GM18499 (cell line): Measurements from ENCODE around the gene NEU1.
A peak's percentile ranks its signal among the peaks of the same experiment; 100 is the strongest.
"Not testable (repeated sequence)": the region's sequence is repeated elsewhere in the genome, so short reads cannot be mapped to it uniquely, and the experiment has no call there.

Source experiments
- ATAC-seq: cut with Tn5 transposase; IDR thresholded peaks from one replicate; pipeline ENCODE4 v1.9.1; 2021; ENCODE audit warnings: moderate number of reproducible peaks; ENCODE audit not compliant: insufficient read depth, unreplicated experiment

The NEU1 gene

DNA sequence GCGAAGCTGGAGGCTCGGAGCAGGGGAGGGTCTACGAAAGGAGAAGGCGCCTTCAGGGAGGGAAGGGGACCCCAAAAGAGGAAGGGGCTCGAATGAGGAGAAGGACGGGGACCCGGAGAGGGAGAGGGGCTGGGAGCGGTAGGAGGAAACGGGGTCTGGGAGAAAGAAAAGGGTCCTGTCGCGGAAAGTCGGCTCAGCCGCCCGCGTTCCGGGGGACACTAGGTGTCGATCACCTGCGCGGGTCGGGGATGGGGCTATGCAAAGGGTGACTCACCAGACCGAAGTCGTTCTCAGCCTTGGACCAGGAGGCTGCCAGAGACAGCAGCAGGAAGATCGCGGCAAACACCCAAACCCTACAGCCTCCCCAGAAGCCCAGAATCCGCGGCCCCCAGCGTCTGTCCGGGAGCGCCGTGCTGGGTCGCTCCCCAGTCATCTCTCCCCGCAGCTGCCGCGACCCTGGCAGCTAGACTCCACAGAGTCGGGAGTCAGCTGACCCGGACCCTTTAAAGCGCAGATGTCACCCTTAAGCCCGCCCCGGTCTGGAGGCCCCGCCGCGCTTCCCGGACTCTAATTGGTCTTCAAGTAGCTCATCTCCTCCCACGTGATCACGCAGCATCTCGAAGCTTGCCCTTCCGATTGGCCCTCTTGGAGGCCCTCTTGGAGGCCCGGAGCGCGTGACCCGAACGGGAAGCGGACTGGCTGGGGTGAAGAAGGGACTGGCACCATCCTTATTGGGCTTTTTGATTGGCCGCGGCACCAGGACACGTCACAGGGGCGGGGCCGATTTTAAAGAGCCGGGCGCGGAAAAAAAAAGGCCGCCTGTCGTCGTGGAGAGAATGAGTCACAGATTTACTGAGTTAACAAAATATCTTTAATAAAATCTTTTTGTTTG, at the start of gene NEU1:
NEU1 (minus strand) TSS at position 478 of the 892 bp plus-strand sequence; CDS start at position 433, 45 bp downstream.
- peak; percentile 70 for ATAC-seq

DNA sequence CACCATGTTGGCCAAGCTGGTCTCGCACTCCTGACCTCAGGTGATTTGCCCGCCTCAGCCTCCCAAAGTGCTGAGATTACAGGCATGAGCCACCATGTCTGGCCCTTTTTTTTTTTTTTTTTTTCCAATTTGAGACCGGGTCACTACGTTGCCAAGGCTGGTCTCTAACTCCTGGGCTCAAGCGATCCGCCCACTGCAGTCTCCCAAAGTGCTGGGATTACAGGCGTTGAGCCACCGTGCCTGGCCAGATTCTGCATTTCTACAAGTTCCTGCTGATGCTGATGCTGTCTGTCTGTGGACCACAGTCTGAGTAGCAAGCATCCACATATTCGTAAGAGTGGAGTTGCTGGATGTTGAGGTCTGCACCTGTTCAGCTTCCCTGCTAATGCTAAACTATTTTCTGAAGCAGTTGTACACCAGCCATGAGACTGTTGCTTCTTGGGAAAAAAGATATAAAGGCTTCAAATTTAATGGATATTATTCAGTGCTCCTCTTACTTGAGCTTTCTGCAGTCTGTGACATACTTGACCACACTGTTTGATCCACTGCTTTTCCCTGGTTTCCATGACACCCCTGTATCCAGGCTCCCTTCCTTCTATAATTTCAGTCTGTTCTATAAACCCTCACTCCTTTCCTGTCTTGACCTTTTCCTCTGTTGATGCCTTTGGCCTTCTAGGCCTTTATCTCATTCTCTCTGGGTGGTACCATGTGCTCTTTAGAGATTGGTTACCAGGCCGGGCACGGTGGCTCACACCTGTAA, 49.4 kb upstream of the NEU1 start:
- no peak for ATAC-seq

DNA sequence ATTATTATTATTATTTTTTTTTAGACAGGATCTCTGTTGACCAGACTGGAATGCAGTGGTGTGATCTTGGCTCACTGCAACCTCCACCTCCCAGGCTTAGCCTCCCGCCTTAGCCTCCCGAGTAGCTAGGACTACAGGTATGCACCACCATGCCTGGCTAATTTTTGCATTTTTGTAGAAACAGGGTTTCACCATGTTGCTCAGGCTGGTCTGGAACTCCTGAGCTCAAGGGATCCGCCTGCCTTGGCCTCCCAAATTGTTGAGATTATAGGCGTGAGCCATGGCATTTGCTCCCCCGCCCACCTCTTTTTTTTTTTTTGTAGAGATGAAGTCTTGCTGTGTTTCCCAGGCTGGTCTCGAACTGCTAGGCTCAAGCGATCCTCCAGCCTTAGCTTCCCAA, 46.7 kb upstream of the NEU1 start:
- not testable (repeated sequence) for ATAC-seq

DNA sequence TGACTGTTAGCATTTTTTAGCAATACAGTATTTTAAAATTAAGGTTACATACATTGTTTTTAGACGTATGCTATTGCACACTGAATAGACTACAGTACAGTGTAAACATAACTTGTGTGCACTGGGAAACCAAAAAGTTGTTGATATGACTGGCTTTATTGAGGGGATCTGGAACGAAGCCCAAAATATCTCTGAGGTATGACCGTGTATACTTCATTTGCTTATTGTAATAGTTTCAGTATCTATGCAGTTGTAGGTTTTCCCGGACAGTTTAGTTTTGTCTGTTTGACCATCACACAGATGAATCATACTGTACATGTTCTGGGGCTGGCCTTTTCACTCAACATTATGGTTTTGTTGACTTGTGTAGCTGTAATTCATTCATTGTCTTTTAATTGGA, 46.2 kb upstream of the NEU1 start:
- peak; percentile 86 for ATAC-seq

DNA sequence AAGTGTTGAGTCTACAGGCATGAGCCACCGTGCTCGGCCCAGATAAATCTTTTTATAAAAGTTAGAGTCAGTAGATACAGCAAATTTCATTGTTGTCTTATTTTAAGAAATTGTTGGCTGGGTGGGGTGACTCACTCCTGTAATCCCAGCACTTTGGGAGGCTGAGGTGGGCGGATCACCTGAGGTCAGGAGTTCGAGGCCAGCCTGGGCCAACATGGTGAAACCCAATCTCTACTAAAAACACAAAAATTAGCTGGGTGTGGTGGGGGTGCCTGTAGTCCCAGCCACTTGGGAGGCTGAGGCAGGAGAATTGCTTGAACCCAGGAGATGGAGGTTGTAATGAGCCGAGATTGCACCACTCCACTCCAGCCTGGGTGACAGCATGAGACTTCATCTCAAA, 45.6 kb upstream of the NEU1 start:
- not testable (repeated sequence) for ATAC-seq

DNA sequence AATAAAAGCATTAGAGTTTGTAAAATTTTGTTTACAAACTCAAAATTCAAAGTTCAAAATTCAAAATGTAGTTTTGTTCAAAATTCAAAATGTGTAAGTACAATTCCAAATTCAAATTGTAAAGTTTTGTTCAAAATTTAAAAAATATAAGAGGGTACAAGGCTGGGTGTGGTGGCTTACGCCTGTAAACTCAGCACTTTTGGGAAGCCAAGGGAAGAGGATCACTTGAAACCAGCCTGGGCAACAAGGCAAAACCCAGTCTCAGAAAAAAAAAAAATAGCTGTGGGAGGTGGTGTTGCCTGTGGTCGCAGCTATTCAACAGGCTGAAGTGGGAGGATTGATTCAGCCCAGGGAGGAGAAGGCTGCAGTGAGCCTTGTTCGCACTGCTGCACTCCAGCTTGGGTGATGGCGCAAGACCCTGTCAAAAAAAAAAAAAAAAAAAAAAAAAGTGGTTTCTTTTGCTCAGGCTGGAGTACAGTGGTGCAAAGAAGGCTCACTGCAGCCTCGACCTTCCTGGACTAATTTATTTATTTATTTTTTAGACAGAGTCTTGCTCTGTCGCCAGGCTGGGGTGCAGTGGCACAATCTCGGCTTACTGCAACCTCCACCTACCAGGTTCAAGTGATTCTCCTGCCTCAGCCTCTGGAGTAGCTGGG, 44.7 kb upstream of the NEU1 start:
- no peak for ATAC-seq

DNA sequence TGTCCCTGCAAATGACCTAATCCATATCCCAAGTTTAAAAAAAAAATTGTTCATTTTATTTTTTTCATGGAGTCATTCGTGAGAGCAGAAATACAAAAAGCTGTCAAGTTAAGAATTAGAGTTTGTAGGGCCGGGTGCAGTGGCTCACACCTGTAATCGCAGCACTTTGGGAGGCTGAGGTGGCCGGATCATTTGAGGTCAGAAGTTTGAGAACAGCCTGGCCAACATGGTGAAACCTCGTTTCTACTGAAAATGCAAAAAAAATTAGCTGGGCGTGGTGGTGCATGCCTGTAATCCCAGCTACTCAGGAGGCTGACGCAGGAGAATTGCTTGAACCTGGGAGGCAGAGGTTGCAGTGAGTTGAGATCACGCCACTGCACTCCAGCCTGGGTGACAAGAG, 44.1 kb upstream of the NEU1 start:
- not testable (repeated sequence) for ATAC-seq

DNA sequence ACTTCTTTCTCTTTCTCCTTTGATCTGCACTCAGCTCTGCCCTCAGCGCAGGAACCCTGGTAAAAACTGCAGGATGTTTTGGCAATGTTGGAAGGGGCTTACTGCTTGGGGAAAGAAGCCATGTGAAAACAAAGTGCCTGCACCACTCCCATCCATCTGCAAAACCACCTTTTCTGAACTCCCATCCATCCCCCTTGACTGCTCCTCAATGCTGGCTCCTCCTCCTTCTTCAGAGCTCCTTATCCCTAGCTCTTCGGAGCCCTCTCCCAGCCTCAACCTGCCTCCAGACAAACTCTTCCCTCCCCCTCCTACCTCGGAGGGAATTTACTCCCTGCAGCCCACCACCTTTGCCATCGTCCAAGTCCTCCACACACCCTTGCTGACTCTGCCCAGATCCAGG, 43.5 kb upstream of the NEU1 start:
- no peak for ATAC-seq

DNA sequence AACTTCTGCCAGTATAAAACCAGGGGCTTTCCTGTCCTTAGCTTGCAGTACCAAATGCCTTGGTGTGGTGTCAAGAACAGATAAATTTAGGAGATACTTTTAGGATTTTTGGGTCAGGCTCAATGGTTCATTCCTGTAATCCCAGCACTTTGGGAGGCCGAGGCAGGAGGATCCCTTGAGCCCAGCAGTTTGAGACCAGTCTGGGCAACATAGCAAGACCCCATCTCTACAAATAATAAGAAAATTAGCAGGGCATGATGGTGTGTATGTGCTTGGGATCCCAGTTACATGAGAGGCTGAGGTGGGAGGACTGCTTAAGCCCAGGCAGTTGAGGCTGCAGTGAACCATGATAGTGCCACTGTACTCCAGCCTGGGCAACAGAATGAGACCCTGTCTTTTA, 42.4 kb upstream of the NEU1 start:
- no peak for ATAC-seq

DNA sequence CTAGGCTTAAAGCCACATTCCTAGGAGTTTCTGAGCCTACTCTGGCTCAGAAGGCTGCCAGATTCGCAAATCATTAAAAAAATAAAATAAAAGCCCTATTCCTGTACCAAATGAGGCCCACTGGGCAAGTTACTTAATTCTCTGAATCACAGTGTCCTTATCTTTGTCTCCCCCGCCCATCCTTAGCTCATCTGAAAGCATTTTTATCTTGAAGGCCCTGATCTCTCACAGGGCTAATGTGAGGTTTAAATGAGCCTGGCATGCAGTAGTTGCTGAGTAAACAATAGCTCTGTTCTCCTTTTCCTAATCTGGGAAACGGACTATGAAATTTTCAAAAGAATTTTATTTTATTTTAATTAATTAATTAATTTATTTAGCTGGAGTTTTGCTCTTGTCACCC, 41.3 kb upstream of the NEU1 start:
- ATAC-seq, result no peak

DNA sequence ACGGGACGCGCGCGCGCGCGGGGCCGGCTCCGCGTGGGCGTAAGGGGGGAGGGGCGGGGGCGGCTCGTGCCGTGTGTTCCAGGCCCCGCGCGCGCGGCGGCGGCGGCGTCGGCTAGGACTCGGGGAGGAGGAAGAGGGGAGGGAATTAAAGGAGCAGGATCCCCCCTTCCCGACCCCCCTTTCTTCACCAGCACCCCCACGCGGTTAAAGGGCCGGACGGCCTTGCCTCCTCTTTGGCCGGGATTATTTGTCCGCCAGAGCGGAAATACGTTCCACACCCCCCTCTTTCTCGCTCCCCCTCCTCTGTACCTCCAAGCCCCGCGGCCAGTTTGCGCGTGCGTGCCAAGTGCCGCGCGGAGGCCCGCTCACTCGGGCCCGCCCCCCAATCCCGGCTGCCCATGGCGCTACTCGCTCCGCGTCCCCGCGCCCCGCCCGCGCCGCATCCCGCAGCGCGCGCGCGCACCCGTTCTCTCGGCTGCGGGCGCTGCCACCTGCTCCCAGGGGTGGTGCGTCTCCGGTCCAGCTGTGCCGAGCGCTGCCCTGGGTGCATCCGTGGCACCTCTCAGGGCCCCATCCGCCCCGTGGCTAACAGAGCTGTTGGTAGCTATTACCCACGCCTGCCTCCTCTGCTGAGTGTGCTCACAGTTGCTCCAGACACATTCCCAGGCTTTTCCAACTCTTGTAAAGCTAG, 39.5 kb upstream of the NEU1 start, which contains the start of gene ZBTB12:
ZBTB12 (minus strand) TSS at position 134 of the 691 bp plus-strand sequence. CDS start 781 bp downstream, outside the sequence.
- ATAC-seq, result no peak

DNA sequence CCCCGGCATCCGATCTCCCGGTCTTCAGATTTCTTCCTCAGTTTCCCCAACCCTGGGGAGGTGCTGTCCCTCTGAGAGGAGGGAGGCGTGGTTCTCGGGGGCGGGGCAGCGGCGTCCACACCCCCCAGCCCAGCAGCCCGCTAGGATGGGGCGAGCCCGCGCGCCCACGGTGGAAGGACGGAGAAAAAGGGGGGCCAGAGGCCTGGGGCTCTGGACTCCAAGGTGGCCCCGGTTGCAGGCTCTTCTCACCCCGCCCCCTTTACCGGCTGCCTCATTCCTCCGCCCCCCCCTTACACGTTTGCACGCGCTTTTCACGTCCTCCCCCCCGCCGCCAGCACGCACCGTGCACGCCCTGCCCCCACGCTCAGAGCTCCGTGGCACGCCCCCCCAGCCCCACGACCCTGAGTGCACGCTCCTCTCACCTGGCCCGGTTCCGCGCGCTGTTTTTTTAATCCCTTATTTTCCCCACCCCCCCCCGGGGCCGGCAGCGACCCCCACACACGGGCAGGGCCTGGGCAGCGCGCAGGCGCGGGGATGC, 38.9 kb upstream of the NEU1 start:
- no peak for ATAC-seq

DNA sequence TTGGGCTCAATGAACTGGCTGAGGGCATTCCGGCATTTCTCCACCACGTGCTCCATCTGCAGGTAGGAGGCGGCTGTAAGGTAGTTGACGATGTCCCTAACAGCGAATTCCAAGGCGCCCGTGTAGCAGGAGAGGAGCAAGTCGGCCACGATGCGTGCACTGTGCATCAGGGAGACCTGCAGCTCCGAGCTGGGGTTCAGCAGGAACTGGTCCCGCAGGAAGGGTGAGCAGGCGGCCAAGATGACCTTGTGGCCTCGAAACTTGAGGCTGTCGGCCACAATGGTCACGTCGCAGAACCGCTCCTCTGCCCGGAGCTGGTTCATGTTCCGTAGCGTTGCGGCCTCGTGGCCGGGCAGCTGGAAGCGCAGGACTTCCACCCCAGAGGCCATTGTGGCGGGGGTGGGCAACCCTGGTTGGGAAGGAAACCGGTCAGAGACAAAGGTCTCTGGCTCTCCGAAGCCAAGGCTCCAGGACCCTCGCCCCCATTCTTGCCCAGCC, 38.3 kb upstream of the NEU1 start:
- no peak for ATAC-seq

DNA sequence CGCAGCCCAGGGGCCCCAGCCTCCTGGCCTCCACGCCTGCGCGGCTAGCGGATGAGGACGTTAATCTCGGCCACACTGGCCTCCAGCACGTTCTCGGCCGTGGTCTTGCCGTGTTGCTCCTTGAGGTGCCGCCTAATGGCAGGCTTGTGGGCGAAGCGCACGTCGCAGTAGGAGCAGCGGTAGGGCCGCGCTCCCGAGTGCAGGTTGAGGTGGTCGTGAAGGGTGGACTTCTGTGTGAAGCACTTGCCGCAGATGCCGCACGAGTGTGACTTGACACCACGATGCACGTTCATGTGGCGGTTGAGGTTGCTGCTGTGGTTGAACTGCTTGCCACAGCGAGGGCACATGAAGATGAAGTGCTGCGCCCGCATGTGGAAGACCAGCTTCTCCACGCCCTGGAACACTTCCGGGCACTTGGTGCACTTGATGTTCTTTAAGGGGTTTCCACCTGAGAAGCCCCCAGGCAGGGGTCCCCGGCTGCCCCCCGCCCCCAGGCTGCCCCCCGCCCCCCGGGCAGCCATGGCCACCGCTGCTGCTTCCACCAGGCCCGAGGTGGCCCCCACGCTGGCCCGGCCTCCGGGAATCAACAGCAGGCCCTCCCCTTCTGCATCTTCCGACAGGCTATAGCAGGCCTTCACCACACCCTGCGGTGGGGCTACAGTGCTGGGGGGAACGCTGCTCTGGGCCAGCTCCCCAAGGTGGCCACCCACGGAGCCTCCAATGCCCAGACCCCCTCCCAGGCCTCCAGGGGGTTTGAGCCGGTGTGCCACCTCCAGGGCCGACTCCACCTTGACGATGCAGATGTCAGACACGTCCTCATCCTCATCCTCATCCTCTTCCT, 37.5 kb upstream of the NEU1 start:
- no peak for ATAC-seq

DNA sequence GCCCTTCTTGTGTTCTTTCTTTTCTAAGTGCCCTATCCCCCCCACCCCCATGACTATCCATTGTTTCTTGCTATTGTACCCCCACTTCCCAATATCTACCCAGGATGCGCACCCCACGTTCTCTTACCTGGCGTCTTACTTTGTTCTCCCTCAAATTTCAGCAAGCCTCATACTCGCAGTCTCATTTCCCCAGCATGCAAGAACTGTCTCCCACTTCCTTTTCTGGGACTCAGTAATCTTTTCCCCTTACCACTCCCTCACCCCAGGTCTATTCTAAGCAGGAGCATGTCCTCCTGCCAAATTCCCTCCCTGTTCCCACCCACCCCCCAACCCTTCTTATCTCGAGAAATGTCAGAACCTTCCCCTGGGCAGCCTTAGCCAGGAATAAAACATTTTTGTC, 36.6 kb upstream of the NEU1 start:
- no peak for ATAC-seq

DNA sequence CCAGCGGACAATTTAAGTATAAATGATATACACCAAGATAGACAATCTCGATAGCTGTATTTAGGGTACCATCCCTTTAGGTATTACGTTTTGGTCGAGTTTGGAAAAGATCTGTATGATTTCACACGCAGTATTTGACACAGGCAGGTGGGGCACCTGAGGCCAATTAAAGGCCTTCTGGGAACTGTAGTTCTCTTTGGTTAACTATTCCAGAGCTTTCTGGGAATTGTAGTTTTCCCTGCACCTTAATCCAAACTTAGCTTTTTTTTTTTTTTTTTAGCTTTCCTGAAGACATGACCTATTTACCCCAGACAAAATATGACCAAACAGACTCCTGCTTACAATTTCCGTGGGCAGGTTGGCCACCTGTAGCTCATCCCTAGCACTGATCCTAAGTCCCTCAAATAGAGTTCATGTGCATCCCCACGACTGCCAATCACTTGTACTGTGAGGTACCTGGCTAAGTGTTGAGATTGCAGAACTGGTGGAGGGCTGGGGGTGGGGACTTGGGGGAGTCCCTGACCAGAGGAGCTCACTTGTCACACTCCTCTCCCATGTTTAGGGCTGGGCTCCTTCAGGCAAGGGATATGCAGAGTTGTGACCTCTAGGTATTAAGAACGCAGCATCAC, 35.9 kb upstream of the NEU1 start:
- ATAC-seq, result no peak

DNA sequence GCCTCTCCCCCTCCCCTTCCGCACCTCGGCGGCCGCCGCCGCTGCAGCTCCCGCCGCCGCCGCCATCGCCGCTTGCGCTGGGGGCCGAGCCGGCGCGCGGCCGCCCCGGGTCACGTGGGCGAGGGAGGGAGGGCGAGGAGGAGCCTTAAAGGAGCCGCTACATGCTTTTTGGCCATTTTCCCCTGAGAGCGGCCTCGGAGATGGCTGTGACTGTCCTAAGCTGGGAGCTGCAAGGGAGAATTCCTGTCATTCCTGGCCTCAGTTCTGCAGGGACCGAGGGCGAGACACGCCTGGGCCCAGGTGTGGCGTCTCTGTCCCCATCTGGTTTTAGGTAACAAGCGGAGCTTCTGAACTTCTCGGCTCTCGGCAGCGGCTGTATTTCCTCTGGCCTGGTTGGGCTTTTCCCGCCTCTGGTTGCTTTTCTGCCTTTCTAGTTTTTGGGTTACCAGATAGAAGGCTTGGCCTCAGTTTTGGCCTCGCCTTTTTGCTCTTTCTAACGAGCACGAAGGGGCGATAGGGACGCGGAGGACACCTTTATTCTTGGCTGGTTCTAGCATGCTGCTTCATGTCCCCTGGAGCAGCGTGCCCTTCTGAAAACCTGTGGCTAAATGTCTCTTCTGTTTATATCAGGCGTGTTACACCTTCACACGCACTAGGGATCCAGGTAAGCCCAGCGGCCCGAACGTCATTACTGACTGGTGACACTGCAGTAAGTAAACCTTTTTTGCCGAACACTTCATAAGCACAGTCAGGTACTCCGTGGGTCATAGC, 35.2 kb upstream of the NEU1 start, which contains the start of gene EHMT2:
EHMT2 (minus strand) TSS at position 87 of the 771 bp plus-strand sequence; CDS start at position 66, 21 bp downstream.
- peak; percentile 39 for ATAC-seq
